GOT3 (cell line): ENCODE data around the gene RBKS.

Source experiments
- DNase-seq: peaks from one replicate; lab custom pipeline; 2025; ENCODE audit warnings: mixed read lengths; lab: John Stamatoyannopoulos, UW

The RBKS gene

GRCh38 chr2:27734305-27734704 is 155.9 kb downstream of the RBKS start:
- DNase-seq: no peak
